Measurements from ENCODE around the gene IL23R.

The IL23R gene

GRCh38 chr1:67190942-67191341 lies 24.7 kb downstream of the IL23R start:
- H3K4me3 ChIP-seq (ENCODE audit: low read depth, low read length), result no peak overlapping the region
- TF ChIP-seq CTCF (IDR thresholded peaks at IDR 0.05; ENCODE audit: low read depth, low read length, missing control alignments), result no peak

GRCh38 chr1:67191668-67192520 lies 25.6 kb downstream of the IL23R start:
- no peak for DNase-seq (ENCODE audit: low read depth)
- no peak for TF ChIP-seq CTCF (IDR thresholded peaks at IDR 0.05; ENCODE audit: low read depth, low read length, missing control alignments)
- H3K4me3 ChIP-seq (ENCODE audit: low read depth, low read length), result no peak overlapping the region

More at GRCh38 chr1:67190942-67191341, 24.7 kb downstream of the IL23R start:
- DNase-seq (ENCODE audit: low read depth), result no peak

- DNase-seq (ENCODE audit: low read depth), result no peak
- no peak for TF ChIP-seq CTCF (IDR thresholded peaks at IDR 0.05; ENCODE audit: low read depth, low read length, missing control alignments)
- H3K4me3 ChIP-seq (ENCODE audit: low read depth, low read length), result no peak overlapping the region
Observed at GRCh38 chr1:67192902-67193301, 26.6 kb downstream of the IL23R start.

- TF ChIP-seq CTCF (IDR thresholded peaks at IDR 0.05; ENCODE audit: low read depth, low read length, missing control alignments), result no peak
- DNase-seq (ENCODE audit: low read depth), result no peak
- H3K4me3 ChIP-seq (ENCODE audit: low read depth, low read length), result no peak overlapping the region
Observed at GRCh38 chr1:67193704-67194103, 27.4 kb downstream of the IL23R start.

- TF ChIP-seq CTCF (IDR thresholded peaks at IDR 0.05; ENCODE audit: low read depth, low read length, missing control alignments), result no peak
- H3K4me3 ChIP-seq (ENCODE audit: low read depth, low read length), result no peak overlapping the region
- no peak for DNase-seq (ENCODE audit: low read depth)
Observed at GRCh38 chr1:67194209-67194863, 28.1 kb downstream of the IL23R start.

- H3K4me3 ChIP-seq (ENCODE audit: low read depth, low read length), result no peak overlapping the region
- DNase-seq (ENCODE audit: low read depth), result no peak
- TF ChIP-seq CTCF (IDR thresholded peaks at IDR 0.05; ENCODE audit: low read depth, low read length, missing control alignments), result no peak
Observed at GRCh38 chr1:67200755-67201154, 34.5 kb downstream of the IL23R start.

Measured in GM12864 (cell line).